Measurements from ENCODE around the gene ZNF750.

The ZNF750 gene

DNA sequence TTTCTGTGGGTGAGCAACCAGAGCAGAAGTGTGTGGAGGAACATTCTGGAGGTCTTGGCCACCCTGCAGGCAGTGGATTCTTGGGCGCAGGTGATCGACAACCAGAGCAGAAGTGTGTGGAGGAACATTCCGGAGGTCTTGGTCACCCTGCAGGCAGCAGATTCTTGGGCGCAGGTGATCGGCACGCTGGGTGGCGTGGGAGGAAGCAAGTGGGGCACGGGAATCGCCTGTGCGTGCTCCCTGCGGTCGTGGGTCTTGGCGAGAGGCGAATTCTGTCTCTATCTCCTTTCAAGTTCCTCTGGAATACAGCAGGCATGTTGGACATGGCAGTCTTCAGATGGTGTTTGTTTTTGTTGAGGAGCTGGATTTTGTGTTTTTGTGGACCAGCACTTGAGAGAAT, 30.7 kb upstream of the ZNF750 start:
- H3K4me3 ChIP-seq (ENCODE audit: low read depth, low read length): no peak overlapping the region
- DNase-seq: no peak
- TF ChIP-seq, protein P1, sequence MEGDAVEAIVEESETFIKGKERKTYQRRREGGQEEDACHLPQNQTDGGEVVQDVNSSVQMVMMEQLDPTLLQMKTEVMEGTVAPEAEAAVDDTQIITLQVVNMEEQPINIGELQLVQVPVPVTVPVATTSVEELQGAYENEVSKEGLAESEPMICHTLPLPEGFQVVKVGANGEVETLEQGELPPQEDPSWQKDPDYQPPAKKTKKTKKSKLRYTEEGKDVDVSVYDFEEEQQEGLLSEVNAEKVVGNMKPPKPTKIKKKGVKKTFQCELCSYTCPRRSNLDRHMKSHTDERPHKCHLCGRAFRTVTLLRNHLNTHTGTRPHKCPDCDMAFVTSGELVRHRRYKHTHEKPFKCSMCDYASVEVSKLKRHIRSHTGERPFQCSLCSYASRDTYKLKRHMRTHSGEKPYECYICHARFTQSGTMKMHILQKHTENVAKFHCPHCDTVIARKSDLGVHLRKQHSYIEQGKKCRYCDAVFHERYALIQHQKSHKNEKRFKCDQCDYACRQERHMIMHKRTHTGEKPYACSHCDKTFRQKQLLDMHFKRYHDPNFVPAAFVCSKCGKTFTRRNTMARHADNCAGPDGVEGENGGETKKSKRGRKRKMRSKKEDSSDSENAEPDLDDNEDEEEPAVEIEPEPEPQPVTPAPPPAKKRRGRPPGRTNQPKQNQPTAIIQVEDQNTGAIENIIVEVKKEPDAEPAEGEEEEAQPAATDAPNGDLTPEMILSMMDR (IDR thresholded peaks at IDR 0.05; ENCODE audit: low read depth, low read length): no peak
- no peaks in the 10 kb centered on the region for H3K27me3 ChIP-seq (ENCODE audit: insufficient read depth, low read depth, severe bottlenecking)
- peaks cover 73% of the 10 kb centered on the region for H3K36me3 ChIP-seq
- H3K9me3 ChIP-seq (ENCODE audit: severe bottlenecking): no peaks in the 10 kb centered on the region
- no peak overlapping the region for H3K27ac ChIP-seq

DNA sequence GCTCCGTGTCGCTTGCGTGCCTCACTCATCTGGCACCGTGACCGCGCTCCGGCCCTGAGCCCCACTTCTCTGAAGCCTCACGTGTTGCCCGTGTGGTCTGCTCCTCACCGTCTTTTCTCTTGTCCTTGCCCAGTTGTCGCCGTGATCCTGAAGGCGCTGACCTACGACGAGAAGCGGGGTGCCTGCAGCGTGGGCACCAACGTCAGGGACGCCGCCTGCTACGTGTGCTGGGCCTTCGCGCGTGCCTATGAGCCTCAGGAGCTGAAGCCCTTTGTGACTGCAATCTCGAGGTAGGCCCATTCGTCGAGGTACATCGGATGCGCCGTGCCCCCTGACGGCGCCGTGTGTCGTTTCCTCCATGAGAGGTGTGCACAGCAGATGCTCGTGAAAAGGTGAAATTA, 30.3 kb upstream of the ZNF750 start:
- Histone ChIP-seq H3K27me3 (ENCODE audit: insufficient read depth, low read depth, severe bottlenecking) (no peaks in the 10 kb centered on the region), H3K4me3 (ENCODE audit: low read depth, low read length) (no peak overlapping the region), H3K27ac (no peak overlapping the region), H3K36me3 (peaks cover 70% of the 10 kb centered on the region), H3K9me3 (ENCODE audit: severe bottlenecking) (no peaks in the 10 kb centered on the region)
- no peak for DNase-seq
- TF ChIP-seq, protein P1 (IDR thresholded peaks at IDR 0.05; ENCODE audit: low read depth, low read length): no peak

DNA sequence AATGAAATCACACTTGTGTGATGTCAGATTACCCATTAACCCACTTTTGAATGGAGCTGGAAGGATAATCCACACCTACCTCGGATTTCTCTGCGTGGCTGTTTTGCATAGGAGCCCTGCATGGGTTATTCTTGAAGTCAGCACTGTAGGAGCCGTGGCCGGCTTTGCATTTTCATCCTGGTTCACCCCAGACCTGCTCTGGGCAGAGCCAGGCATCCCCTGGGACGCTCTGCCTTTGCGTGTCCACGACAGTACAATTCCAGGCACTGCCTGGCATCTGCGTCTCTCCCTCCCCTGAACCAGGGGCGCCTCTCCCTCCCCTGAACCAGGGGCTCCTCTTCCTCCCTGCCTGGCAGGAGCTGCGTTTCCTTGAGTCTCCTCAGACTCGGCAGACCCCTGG, 29.7 kb upstream of the ZNF750 start:
- Histone ChIP-seq H3K36me3 (peaks cover 66% of the 10 kb centered on the region), H3K27ac (no peak overlapping the region), H3K4me3 (ENCODE audit: low read depth, low read length) (no peak overlapping the region), H3K9me3 (ENCODE audit: severe bottlenecking) (no peaks in the 10 kb centered on the region), H3K27me3 (ENCODE audit: insufficient read depth, low read depth, severe bottlenecking) (no peaks in the 10 kb centered on the region)
- TF ChIP-seq, protein P1 (IDR thresholded peaks at IDR 0.05; ENCODE audit: low read depth, low read length): no peak
- no peak for DNase-seq

DNA sequence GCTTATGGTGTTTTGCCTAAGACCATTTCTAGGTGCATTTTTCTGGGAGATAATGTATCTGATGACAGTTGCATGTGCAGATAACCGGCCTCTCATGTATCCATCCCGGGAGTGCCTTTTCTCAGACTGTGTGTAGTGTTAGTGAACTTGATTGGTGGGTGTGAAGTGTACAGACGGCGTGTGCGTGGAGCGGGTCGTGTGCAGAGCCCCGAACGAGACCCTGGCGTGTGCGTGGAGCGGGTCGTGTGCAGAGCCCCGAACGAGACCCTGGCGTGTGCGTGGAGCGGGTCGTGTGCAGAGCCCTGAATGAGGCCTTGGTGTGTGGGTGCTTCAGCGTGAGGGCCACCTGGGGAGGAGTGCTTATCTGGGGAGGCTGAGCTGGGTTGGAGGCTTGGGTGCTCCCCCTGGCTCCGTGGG, 28.9 kb upstream of the ZNF750 start:
- H3K27me3 ChIP-seq (ENCODE audit: insufficient read depth, low read depth, severe bottlenecking): no peaks in the 10 kb centered on the region
- DNase-seq: no peak
- H3K36me3 ChIP-seq: peaks cover 60% of the 10 kb centered on the region
- H3K27ac ChIP-seq: peak overlapping the region; percentile 11; the same call in 1 of the 2 replicates
- no peak overlapping the region for H3K4me3 ChIP-seq (ENCODE audit: low read depth, low read length)
- no peaks in the 10 kb centered on the region for H3K9me3 ChIP-seq (ENCODE audit: severe bottlenecking)
- TF ChIP-seq, protein P1 (IDR thresholded peaks at IDR 0.05; ENCODE audit: low read depth, low read length): no peak

DNA sequence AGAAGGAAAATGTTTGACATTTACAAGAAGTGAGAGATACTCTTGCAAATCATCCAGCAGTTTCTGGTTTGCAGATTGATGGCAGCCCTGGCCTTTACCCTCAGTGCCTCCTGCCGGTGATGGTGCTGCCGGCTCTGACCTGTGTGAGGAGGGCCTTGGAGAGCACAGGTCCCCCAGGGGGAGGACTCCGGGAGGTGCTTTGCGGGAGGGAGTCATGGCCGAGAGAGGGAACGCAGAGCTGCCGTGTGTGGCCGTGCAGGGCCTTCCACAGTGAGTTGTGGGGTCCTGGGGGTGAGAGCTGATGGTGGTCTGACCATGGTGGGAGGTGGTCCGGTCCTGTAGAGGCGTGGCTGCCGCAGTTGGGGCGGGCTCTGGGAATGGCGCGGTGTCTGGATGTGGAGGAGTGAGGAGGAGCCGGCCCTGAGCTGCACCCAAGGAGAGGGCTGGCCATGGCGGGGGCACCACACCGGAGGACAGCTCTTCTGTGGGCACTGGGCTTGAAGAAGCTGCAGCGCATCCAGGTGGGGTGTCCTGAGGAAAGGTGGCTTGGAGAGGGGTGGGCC, 28.0 kb upstream of the ZNF750 start:
- Histone ChIP-seq H3K9me3 (ENCODE audit: severe bottlenecking) (no peaks in the 10 kb centered on the region), H3K27ac (no peak overlapping the region), H3K4me3 (ENCODE audit: low read depth, low read length) (no peak overlapping the region), H3K36me3 (peaks cover 58% of the 10 kb centered on the region), H3K27me3 (ENCODE audit: insufficient read depth, low read depth, severe bottlenecking) (no peaks in the 10 kb centered on the region)
- TF ChIP-seq, protein P1 (IDR thresholded peaks at IDR 0.05; ENCODE audit: low read depth, low read length): no peak
- no peak for DNase-seq

DNA sequence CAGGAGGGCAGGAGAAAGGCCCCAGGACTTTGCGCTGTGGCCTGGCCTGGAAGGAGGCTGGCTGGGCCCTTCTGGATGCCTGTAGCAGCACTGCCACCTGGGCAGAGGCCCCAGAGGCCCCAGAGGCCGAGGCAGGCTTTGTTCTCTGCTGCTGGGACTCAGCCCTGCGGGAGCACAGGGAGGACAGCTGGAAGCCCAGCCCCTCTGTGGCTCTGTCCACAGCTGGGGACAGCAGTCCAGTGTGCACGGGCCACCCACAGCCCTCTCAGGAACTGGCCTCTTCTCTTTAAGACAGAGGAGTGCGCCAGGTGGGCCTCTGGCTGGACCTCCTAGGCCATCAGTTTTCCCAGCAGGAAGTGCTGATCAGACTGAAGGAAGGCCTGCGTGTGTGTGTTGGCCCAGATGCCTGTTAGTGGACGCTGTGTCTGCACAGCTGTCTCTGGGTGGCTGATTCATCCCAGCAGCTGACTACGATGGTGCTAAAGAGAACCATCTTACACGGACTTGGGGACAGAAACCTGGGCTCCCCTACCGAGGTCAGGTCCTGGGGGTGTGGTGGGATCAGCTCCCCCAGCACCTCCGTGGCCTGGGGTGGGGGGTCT, 26.9 kb upstream of the ZNF750 start:
- no peaks in the 10 kb centered on the region for H3K27me3 ChIP-seq (ENCODE audit: insufficient read depth, low read depth, severe bottlenecking)
- peaks cover 48% of the 10 kb centered on the region for H3K36me3 ChIP-seq
- H3K4me3 ChIP-seq (ENCODE audit: low read depth, low read length): no peak overlapping the region
- TF ChIP-seq, protein P1 (IDR thresholded peaks at IDR 0.05; ENCODE audit: low read depth, low read length): no peak
- no peak overlapping the region for H3K27ac ChIP-seq
- no peak for DNase-seq
- no peaks in the 10 kb centered on the region for H3K9me3 ChIP-seq (ENCODE audit: severe bottlenecking)

Measured in WERI-Rb-1 (cell line).